Spinal cord (tissue), 10 donors: ENCODE results near the gene EVI2B. TPM values are rescaled to one million over a fixed set of nuclear protein-coding genes. Genes with fewer than 3 reads are reported as not detected.
"Not testable (repeated sequence)": the region's sequence is repeated elsewhere in the genome, so short reads cannot be mapped to it uniquely, and the experiment has no call there.

Experiments
- DNase-seq, 6 donors: peaks; one replicate each; pipeline versions ENCODE4 v3.0.0 to v3.0.0-alpha.2; 2013 to 2015; ENCODE audit warnings: low spot score in 6 of 6, low read depth in 4 of 6
- H3K27ac ChIP-seq: one replicate; pipeline ENCODE4 v1.5.1; 2013; ENCODE audit warnings: low read depth, low read length, control low read depth
- H3K27me3 ChIP-seq: one replicate; pipeline ENCODE4 v1.6.1; 2013; ENCODE audit warnings: low read length; ENCODE audit not compliant: control insufficient read depth, insufficient read depth
- H3K36me3 ChIP-seq: one replicate; pipeline ENCODE4 v1.6.1; 2013; ENCODE audit warnings: low read length; ENCODE audit not compliant: control insufficient read depth, insufficient read depth
- H3K4me1 ChIP-seq: one replicate; pipeline ENCODE4 v1.6.1; 2013; ENCODE audit warnings: low read length; ENCODE audit not compliant: control insufficient read depth, insufficient read depth
- H3K4me3 ChIP-seq: one replicate; pipeline ENCODE4 v1.5.1; 2013; ENCODE audit warnings: low read depth, low read length, control low read depth
- H3K9me3 ChIP-seq: one replicate; pipeline ENCODE4 v1.6.1; 2013; ENCODE audit warnings: low read length; ENCODE audit not compliant: control insufficient read depth, insufficient read depth
- WGBS: methylation state at CpG from one replicate; pipeline ENCODE4 v1.1.5; 2013; ENCODE audit warnings: missing lambda C conversion rate; ENCODE audit not compliant: insufficient coverage; 5-methylcytosine and 5-hydroxymethylcytosine counted together
- polyA plus RNA-seq, 2 donors: library from polyadenylated mRNA; unstranded; fragments of 120-200 nt; gene quantifications; one replicate each; pipeline ENCODE4 v1.2.1, GENCODE V29; 2013; ENCODE audit not compliant: insufficient read length in 2 of 2
- total RNA-seq, 2 donors: library from RNA; depleted of rRNA in 1 of 2; stranded (reverse); fragments of 120-200 nt in 1 of 2; fragments of >200 nt in 1 of 2; gene quantifications; one replicate each; pipeline versions ENCODE4 v1.2.3 to v1.2.4, GENCODE V29; 2013 to 2014
- donor health status: healthy.

EVI2B gene
- total and polyA plus RNA-seq, 4 donors, result 2.0 to 8.1 (median 5.4) TPM

GRCh38 chr17:31294820-31295488 lies 18.9 kb downstream of the EVI2B start:
- Histone ChIP-seq H3K4me3 (peak overlapping the region; percentile 43), H3K27me3 (no peaks in the 10 kb centered on the region), H3K36me3 (no peaks in the 10 kb centered on the region), H3K27ac (no peak overlapping the region), H3K9me3 (no peaks in the 10 kb centered on the region), H3K4me1 (no peaks in the 10 kb centered on the region)
- 65% methylated on average over 2 of the region's 3 CpGs for WGBS
- no peak for DNase-seq

- peak overlapping the region; percentile 7 for H3K4me3 ChIP-seq
- H3K9me3 ChIP-seq, result no peaks in the 10 kb centered on the region
- no peaks in the 10 kb centered on the region for H3K4me1 ChIP-seq
- no peaks in the 10 kb centered on the region for H3K36me3 ChIP-seq
- no peak overlapping the region for H3K27ac ChIP-seq
- WGBS, result no CpG with 5 or more reads among the region's 3 CpGs
- no peaks in the 10 kb centered on the region for H3K27me3 ChIP-seq
- DNase-seq, result no peak
Measured at GRCh38 chr17:31294231-31294630, 19.6 kb downstream of the EVI2B start.

GRCh38 chr17:31293581-31293980 lies 20.3 kb downstream of the EVI2B start:
- Histone ChIP-seq H3K4me3 (no peak overlapping the region), H3K27ac (no peak overlapping the region), H3K4me1 (no peaks in the 10 kb centered on the region), H3K9me3 (no peaks in the 10 kb centered on the region), H3K27me3 (no peaks in the 10 kb centered on the region), H3K36me3 (no peaks in the 10 kb centered on the region)
- no peak for DNase-seq
- WGBS, result no CpG with 5 or more reads among the region's 2 CpGs

GRCh38 chr17:31291820-31292219 lies 22.0 kb downstream of the EVI2B start:
- no peak for DNase-seq
- H3K27ac ChIP-seq, result no peak overlapping the region
- H3K36me3 ChIP-seq, result peaks cover 4% of the 10 kb centered on the region
- H3K27me3 ChIP-seq, result no peaks in the 10 kb centered on the region
- no peaks in the 10 kb centered on the region for H3K4me1 ChIP-seq
- no peak overlapping the region for H3K4me3 ChIP-seq
- H3K9me3 ChIP-seq, result no peaks in the 10 kb centered on the region

GRCh38 chr17:31289790-31290189 lies 24.1 kb downstream of the EVI2B start:
- DNase-seq, result no peak
- H3K4me1 ChIP-seq, result no peaks in the 10 kb centered on the region
- H3K27me3 ChIP-seq, result no peaks in the 10 kb centered on the region
- WGBS, result no CpG with 5 or more reads among the region's 3 CpGs
- H3K4me3 ChIP-seq, result no peak overlapping the region
- no peaks in the 10 kb centered on the region for H3K9me3 ChIP-seq
- peaks cover 4% of the 10 kb centered on the region for H3K36me3 ChIP-seq
- no peak overlapping the region for H3K27ac ChIP-seq

GRCh38 chr17:31287932-31288331 lies 25.9 kb downstream of the EVI2B start:
- no CpG with 5 or more reads among the region's 1 CpG for WGBS
- not testable (repeated sequence) for DNase-seq, H3K27ac ChIP-seq, H3K9me3 ChIP-seq, H3K4me3 ChIP-seq, H3K27me3 ChIP-seq, H3K36me3 ChIP-seq, H3K4me1 ChIP-seq

GRCh38 chr17:31286587-31286986 lies 27.3 kb downstream of the EVI2B start:
- Histone ChIP-seq H3K27me3 (no peaks in the 10 kb centered on the region), H3K27ac (no peak overlapping the region), H3K4me1 (no peaks in the 10 kb centered on the region), H3K4me3 (no peak overlapping the region), H3K36me3 (peaks cover 12% of the 10 kb centered on the region), H3K9me3 (no peaks in the 10 kb centered on the region)
- WGBS, result no CpG with 5 or more reads among the region's 1 CpG
- no peak for DNase-seq

- H3K27me3 ChIP-seq, result no peaks in the 10 kb centered on the region
- H3K4me1 ChIP-seq, result no peaks in the 10 kb centered on the region
- no peaks in the 10 kb centered on the region for H3K9me3 ChIP-seq
- H3K27ac ChIP-seq, result no peak overlapping the region
- DNase-seq, result no peak
- H3K4me3 ChIP-seq, result no peak overlapping the region
- H3K36me3 ChIP-seq, result peaks cover 16% of the 10 kb centered on the region
Measured at GRCh38 chr17:31283841-31284240, 30.0 kb downstream of the EVI2B start.

GRCh38 chr17:31281061-31281460 lies 32.8 kb downstream of the EVI2B start:
- no peak for DNase-seq
- H3K9me3 ChIP-seq, result no peaks in the 10 kb centered on the region
- no peak overlapping the region for H3K4me3 ChIP-seq
- H3K4me1 ChIP-seq, result no peaks in the 10 kb centered on the region
- no peaks in the 10 kb centered on the region for H3K27me3 ChIP-seq
- 100% methylated on average over 1 of the region's 2 CpGs for WGBS
- H3K36me3 ChIP-seq, result peaks cover 11% of the 10 kb centered on the region
- no peak overlapping the region for H3K27ac ChIP-seq

- H3K36me3 ChIP-seq, result peaks cover 11% of the 10 kb centered on the region
- no CpG with 5 or more reads among the region's 2 CpGs for WGBS
- H3K27me3 ChIP-seq, result no peaks in the 10 kb centered on the region
- H3K27ac ChIP-seq, result no peak overlapping the region
- no peak for DNase-seq
- H3K4me1 ChIP-seq, result no peaks in the 10 kb centered on the region
- H3K9me3 ChIP-seq, result no peaks in the 10 kb centered on the region
- H3K4me3 ChIP-seq, result no peak overlapping the region
Measured at GRCh38 chr17:31279401-31279800, 34.5 kb downstream of the EVI2B start.
